H9 (cell line): ENCODE measurements around the gene RTTN. TPM values are rescaled to one million over a fixed set of nuclear protein-coding genes. Genes with fewer than 3 reads are reported as not detected.

Experiments used
- DNase-seq: peaks from one replicate; pipeline ENCODE4 v3.0.0-alpha.2; 2017
- H2AFZ ChIP-seq: one replicate; pipeline ENCODE4 v1.6.1; 2013; ENCODE audit warnings: mild to moderate bottlenecking, low read length, control low read depth, moderate library complexity
- H2AK5ac ChIP-seq: 2 replicates; pipeline ENCODE4 v1.6.1; 2013; ENCODE audit warnings: low read length, control low read depth, mixed read lengths; ENCODE audit not compliant: insufficient read length
- H2BK120ac ChIP-seq: one replicate; pipeline ENCODE4 v1.6.1; 2013; ENCODE audit warnings: low read depth, mild to moderate bottlenecking, low read length, control low read depth, inconsistent platforms; ENCODE audit not compliant: poor library complexity, severe bottlenecking
- H2BK12ac ChIP-seq: 2 replicates; pipeline ENCODE4 v1.6.1; 2013; ENCODE audit warnings: low read length, control low read depth, mixed read lengths, low read depth; ENCODE audit not compliant: insufficient read length
- H2BK15ac ChIP-seq: 2 replicates; pipeline ENCODE4 v1.6.1; 2013; ENCODE audit warnings: low read depth, low read length, control low read depth
- H2BK20ac ChIP-seq: one replicate; pipeline ENCODE4 v1.6.1; 2013; ENCODE audit warnings: low read depth, mild to moderate bottlenecking, low read length, control low read depth, inconsistent platforms; ENCODE audit not compliant: poor library complexity, severe bottlenecking
- H2BK5ac ChIP-seq: 2 replicates; pipeline ENCODE4 v1.6.1; 2013; ENCODE audit warnings: low read length, control low read depth, mixed read lengths; ENCODE audit not compliant: insufficient read length
- H3K14ac ChIP-seq: 2 replicates; pipeline ENCODE4 v1.6.1; 2013; ENCODE audit warnings: low read length, control low read depth; ENCODE audit not compliant: insufficient read depth
- H3K18ac ChIP-seq: 2 replicates; pipeline ENCODE4 v1.6.1; 2013; ENCODE audit warnings: low read depth, mild to moderate bottlenecking, mixed read lengths, low read length, control low read depth; ENCODE audit not compliant: insufficient read length
- H3K23ac ChIP-seq: 2 replicates; pipeline ENCODE4 v1.6.1; 2013; ENCODE audit warnings: low read length, control low read depth, mixed read lengths, low read depth; ENCODE audit not compliant: insufficient read length
- H3K23me2 ChIP-seq: 2 replicates; pipeline ENCODE4 v1.6.1; 2013; ENCODE audit warnings: low read depth, mild to moderate bottlenecking, mixed read lengths, low read length, control low read depth; ENCODE audit not compliant: insufficient read length, poor library complexity, severe bottlenecking
- H3K27ac ChIP-seq: 2 replicates; pipeline ENCODE4 v1.5.1; 2013; ENCODE audit warnings: low read length, control low read depth, mixed read lengths, low read depth; ENCODE audit not compliant: insufficient read length
- H3K27me3 ChIP-seq: 2 replicates; pipeline ENCODE4 v1.6.1; 2013; ENCODE audit warnings: low read length, control low read depth, inconsistent platforms; ENCODE audit not compliant: insufficient read depth
- H3K4ac ChIP-seq: 2 replicates; pipeline ENCODE4 v1.6.1; 2013; ENCODE audit warnings: low read depth, mild to moderate bottlenecking, control low read depth, inconsistent platforms, low read length, moderate library complexity
- H3K4me1 ChIP-seq: 2 replicates; pipeline ENCODE4 v1.6.1; 2013; ENCODE audit warnings: low read length, control low read depth, inconsistent platforms; ENCODE audit not compliant: insufficient read depth
- H3K4me2 ChIP-seq: 2 replicates; pipeline ENCODE4 v1.6.1; 2013; ENCODE audit warnings: low read length, control low read depth, mixed read lengths; ENCODE audit not compliant: insufficient read length, insufficient read depth
- H3K56ac ChIP-seq: 2 replicates; pipeline ENCODE4 v1.6.1; 2013; ENCODE audit warnings: low read depth, mild to moderate bottlenecking, mixed read lengths, low read length, control low read depth; ENCODE audit not compliant: insufficient read length
- H3K79me1 ChIP-seq: 2 replicates; pipeline ENCODE4 v1.6.1; 2013; ENCODE audit warnings: low read depth, mild to moderate bottlenecking, moderate library complexity, low read length, control low read depth, inconsistent platforms; ENCODE audit not compliant: insufficient read depth, poor library complexity, severe bottlenecking
- H3K79me2 ChIP-seq: 2 replicates; pipeline ENCODE4 v1.6.1; 2013; ENCODE audit warnings: low read length, control low read depth, inconsistent platforms; ENCODE audit not compliant: insufficient read depth
- H3K9ac ChIP-seq: 2 replicates; pipeline ENCODE4 v1.6.1; 2013; ENCODE audit warnings: low read length, control low read depth, mixed read lengths; ENCODE audit not compliant: insufficient read length; ENCODE audit errors: extremely low read depth
- H3K9me3 ChIP-seq: one replicate; pipeline ENCODE4 v1.6.1; 2013; ENCODE audit warnings: low read depth, low read length, inconsistent platforms; ENCODE audit not compliant: control insufficient read depth
- H3T11ph ChIP-seq: one replicate; pipeline ENCODE4 v1.6.1; 2013; ENCODE audit warnings: mild to moderate bottlenecking, low read length, control low read depth, inconsistent platforms
- H4K20me1 ChIP-seq: one replicate; pipeline ENCODE4 v1.6.1; 2013; ENCODE audit not compliant: control insufficient read depth, insufficient read length, insufficient read depth
- H4K5ac ChIP-seq: 2 replicates; pipeline ENCODE4 v1.6.1; 2013; ENCODE audit warnings: low read depth, mild to moderate bottlenecking, mixed read lengths, low read length, control low read depth; ENCODE audit not compliant: insufficient read length
- H4K8ac ChIP-seq: replicated peaks from 2 replicates; pipeline ENCODE4 v1.6.1; 2013; ENCODE audit warnings: low read length, control low read depth, mixed read lengths, low read depth; ENCODE audit not compliant: insufficient read length
- H4K91ac ChIP-seq: 2 replicates; pipeline ENCODE4 v1.6.1; 2013; ENCODE audit warnings: low read depth, mild to moderate bottlenecking, moderate library complexity, mixed read lengths, low read length, control low read depth; ENCODE audit not compliant: insufficient read length
- H3K27ac Mint-ChIP-seq, 3 experiments: 2 replicates in 2 of 3; 3 replicates in 1 of 3; pipeline ENCODE4 v1.8.0; 2020 to 2021; ENCODE audit warnings: mixed read lengths in 3 of 3, mild to moderate bottlenecking in 1 of 3, moderate library complexity in 1 of 3
- H3K27me3 Mint-ChIP-seq: 2 replicates; pipeline ENCODE4 v1.8.0; 2021; ENCODE audit warnings: low read depth, mild to moderate bottlenecking, moderate library complexity, mixed read lengths
- H3K36me3 Mint-ChIP-seq, 3 experiments: 2 replicates in 2 of 3; 3 replicates in 1 of 3; pipeline ENCODE4 v1.8.0; 2020 to 2021; ENCODE audit warnings: low read depth in 3 of 3, mixed read lengths in 3 of 3; ENCODE audit not compliant: insufficient read depth in 1 of 3
- H3K4me1 Mint-ChIP-seq, 2 experiments: 2 replicates each; pipeline ENCODE4 v1.8.0; 2020; ENCODE audit warnings: mixed read lengths in 2 of 2
- H3K4me3 Mint-ChIP-seq, 2 experiments: 2 replicates in 1 of 2; 3 replicates in 1 of 2; pipeline ENCODE4 v1.8.0; 2020 to 2021; ENCODE audit warnings: mild to moderate bottlenecking in 2 of 2, mixed read lengths in 2 of 2, moderate library complexity in 1 of 2
- H3K9me3 Mint-ChIP-seq, 2 experiments: 2 replicates in 1 of 2; 3 replicates in 1 of 2; pipeline ENCODE4 v1.8.0; 2020; ENCODE audit warnings: mild to moderate bottlenecking in 2 of 2, mixed read lengths in 2 of 2, moderate library complexity in 1 of 2
- CTCF ChIP-seq: fragments of 200-600 bp; sonication (generic); conservative IDR thresholded peaks from 3 replicates; pipeline ENCODE4 v1.8.0; 2021; ENCODE audit warnings: antibody characterized with exemption, mild to moderate bottlenecking
- WGBS: extraction: QIAGEN DNeasy Blood & Tissue Kit; methylation state at CpG from one replicate; pipeline ENCODE4 v1.1.7; 2013; ENCODE audit warnings: missing lambda C conversion rate, low lambda C conversion rate, mixed read lengths; ENCODE audit not compliant: insufficient read length; ENCODE audit errors: extremely low coverage; 5-methylcytosine and 5-hydroxymethylcytosine counted together
- total RNA-seq: library from RNA; stranded (reverse); gene quantifications from 2 replicates; pipeline ENCODE4 v1.2.1, GENCODE V29; 2021

The RTTN gene
- total RNA-seq, 1 experiment from 2014 or later, result 17.6 TPM

- DNase-seq, result no peak
- H2BK120ac ChIP-seq, result no peak overlapping the region
- H2AFZ ChIP-seq, result no peak overlapping the region
- Mint-ChIP-seq H3K9me3 (peaks cover 0 to 3% of the 10 kb centered on the region in 2 experiments; a peak in 1 of 5 replicates), H3K36me3 (peaks cover 0 to 4% (median 0%) of the 10 kb centered on the region in 3 experiments; a peak in 4 of 7 replicates), H3K4me1 (peaks cover 0 to 4% of the 10 kb centered on the region in 2 experiments; a peak in 2 of 4 replicates), H3K27ac (no peak overlapping the region), H3K4me3 (no peak overlapping the region), H3K27me3 (no peaks in the 10 kb centered on the region)
- H4K8ac ChIP-seq, result no peak overlapping the region
- no peak overlapping the region for H2AK5ac ChIP-seq
- WGBS, result no CpG with 5 or more reads among the region's 1 CpG
- no peaks in the 10 kb centered on the region for H4K20me1 ChIP-seq
- H3T11ph ChIP-seq, result no peak overlapping the region
- H3K4ac ChIP-seq, result no peak overlapping the region
- no peak overlapping the region for H2BK15ac ChIP-seq
- no peak overlapping the region for H2BK5ac ChIP-seq
- H4K5ac ChIP-seq, result no peak overlapping the region
- H3K14ac ChIP-seq, result no peak overlapping the region
- no peaks in the 10 kb centered on the region for H3K9me3 ChIP-seq
- no peaks in the 10 kb centered on the region for H3K27me3 ChIP-seq
- H3K79me2 ChIP-seq, result no peaks in the 10 kb centered on the region
- H2BK12ac ChIP-seq, result no peak overlapping the region
- H3K79me1 ChIP-seq, result no peaks in the 10 kb centered on the region
- no peak overlapping the region for H2BK20ac ChIP-seq
- no peak for TF ChIP-seq CTCF
- no peak overlapping the region for H3K56ac ChIP-seq
- H3K27ac ChIP-seq, result no peak overlapping the region
- no peak overlapping the region for H4K91ac ChIP-seq
- H3K4me1 ChIP-seq, result no peaks in the 10 kb centered on the region
- no peak overlapping the region for H3K23ac ChIP-seq
- no peak overlapping the region for H3K4me2 ChIP-seq
- H3K18ac ChIP-seq, result no peak overlapping the region
- no peaks in the 10 kb centered on the region for H3K23me2 ChIP-seq
- H3K9ac ChIP-seq, result no peak overlapping the region
Measured at GRCh38 chr18:70127359-70127758, 78.1 kb downstream of the RTTN start.
